ENCODE data around the gene LEF1.

LEF1 gene

GRCh38 chr4:108191269-108191914, 22.7 kb upstream of the LEF1 start:
- TF ChIP-seq TCF4 (CRISPR knock-in tag; IDR thresholded peaks at IDR 0.05; ENCODE audit: borderline replicate concordance) (no peak), ESRRG (CRISPR knock-in tag; IDR thresholded peaks at IDR 0.05) (no peak), POU6F1 (CRISPR knock-in tag; IDR thresholded peaks at IDR 0.05; ENCODE audit: borderline replicate concordance, low read depth) (no peak), CREB5 (CRISPR knock-in tag; IDR thresholded peaks at IDR 0.05; ENCODE audit: low read depth) (no peak), GLIS3 (CRISPR knock-in tag; IDR thresholded peaks at IDR 0.05) (no peak), ZFP3 (CRISPR knock-in tag; IDR thresholded peaks at IDR 0.05) (no peak), ZC3H10 (CRISPR knock-in tag; IDR thresholded peaks at IDR 0.05) (no peak), ZNF565 (CRISPR knock-in tag; conservative IDR thresholded peaks at IDR 0.05; ENCODE audit: low read depth) (no peak), ARNTL (CRISPR knock-in tag; IDR thresholded peaks at IDR 0.05; ENCODE audit: borderline replicate concordance, low read depth) (no peak), ZNF70 (CRISPR knock-in tag; IDR thresholded peaks at IDR 0.05) (no peak), ISL1 (CRISPR knock-in tag; IDR thresholded peaks at IDR 0.05) (no peak)
- TF ChIP-seq, protein P1, sequence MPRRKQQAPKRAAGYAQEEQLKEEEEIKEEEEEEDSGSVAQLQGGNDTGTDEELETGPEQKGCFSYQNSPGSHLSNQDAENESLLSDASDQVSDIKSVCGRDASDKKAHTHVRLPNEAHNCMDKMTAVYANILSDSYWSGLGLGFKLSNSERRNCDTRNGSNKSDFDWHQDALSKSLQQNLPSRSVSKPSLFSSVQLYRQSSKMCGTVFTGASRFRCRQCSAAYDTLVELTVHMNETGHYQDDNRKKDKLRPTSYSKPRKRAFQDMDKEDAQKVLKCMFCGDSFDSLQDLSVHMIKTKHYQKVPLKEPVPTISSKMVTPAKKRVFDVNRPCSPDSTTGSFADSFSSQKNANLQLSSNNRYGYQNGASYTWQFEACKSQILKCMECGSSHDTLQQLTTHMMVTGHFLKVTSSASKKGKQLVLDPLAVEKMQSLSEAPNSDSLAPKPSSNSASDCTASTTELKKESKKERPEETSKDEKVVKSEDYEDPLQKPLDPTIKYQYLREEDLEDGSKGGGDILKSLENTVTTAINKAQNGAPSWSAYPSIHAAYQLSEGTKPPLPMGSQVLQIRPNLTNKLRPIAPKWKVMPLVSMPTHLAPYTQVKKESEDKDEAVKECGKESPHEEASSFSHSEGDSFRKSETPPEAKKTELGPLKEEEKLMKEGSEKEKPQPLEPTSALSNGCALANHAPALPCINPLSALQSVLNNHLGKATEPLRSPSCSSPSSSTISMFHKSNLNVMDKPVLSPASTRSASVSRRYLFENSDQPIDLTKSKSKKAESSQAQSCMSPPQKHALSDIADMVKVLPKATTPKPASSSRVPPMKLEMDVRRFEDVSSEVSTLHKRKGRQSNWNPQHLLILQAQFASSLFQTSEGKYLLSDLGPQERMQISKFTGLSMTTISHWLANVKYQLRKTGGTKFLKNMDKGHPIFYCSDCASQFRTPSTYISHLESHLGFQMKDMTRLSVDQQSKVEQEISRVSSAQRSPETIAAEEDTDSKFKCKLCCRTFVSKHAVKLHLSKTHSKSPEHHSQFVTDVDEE (CRISPR knock-in tag; IDR thresholded peaks at IDR 0.05), result no peak
- TF ChIP-seq, protein P2, sequence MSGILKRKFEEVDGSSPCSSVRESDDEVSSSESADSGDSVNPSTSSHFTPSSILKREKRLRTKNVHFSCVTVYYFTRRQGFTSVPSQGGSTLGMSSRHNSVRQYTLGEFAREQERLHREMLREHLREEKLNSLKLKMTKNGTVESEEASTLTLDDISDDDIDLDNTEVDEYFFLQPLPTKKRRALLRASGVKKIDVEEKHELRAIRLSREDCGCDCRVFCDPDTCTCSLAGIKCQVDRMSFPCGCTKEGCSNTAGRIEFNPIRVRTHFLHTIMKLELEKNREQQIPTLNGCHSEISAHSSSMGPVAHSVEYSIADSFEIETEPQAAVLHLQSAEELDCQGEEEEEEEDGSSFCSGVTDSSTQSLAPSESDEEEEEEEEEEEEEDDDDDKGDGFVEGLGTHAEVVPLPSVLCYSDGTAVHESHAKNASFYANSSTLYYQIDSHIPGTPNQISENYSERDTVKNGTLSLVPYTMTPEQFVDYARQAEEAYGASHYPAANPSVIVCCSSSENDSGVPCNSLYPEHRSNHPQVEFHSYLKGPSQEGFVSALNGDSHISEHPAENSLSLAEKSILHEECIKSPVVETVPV (CRISPR knock-in tag; IDR thresholded peaks at IDR 0.05), result no peak
- ATAC-seq, result no peak

DNA sequence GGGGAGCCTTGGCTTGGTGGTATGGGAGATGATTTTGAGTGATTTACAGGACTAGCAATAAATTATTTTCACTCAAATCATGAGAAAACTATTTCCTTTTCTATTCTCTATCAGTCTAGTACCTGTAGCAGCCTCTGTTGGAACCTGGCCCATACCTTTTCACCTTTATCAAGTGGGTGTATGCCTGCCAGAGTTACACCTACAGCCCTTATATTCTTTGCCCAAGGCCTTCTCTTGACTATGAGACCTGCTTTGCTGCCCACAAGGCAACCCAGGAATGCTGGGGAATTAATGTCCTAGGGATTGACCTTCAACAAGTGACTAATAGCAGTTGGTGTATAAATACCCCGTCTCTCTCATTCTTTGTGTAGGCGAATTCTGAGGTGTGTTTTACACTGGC, 20.0 kb upstream of the LEF1 start:
- ATAC-seq, result no peak
- TF ChIP-seq, protein P3, sequence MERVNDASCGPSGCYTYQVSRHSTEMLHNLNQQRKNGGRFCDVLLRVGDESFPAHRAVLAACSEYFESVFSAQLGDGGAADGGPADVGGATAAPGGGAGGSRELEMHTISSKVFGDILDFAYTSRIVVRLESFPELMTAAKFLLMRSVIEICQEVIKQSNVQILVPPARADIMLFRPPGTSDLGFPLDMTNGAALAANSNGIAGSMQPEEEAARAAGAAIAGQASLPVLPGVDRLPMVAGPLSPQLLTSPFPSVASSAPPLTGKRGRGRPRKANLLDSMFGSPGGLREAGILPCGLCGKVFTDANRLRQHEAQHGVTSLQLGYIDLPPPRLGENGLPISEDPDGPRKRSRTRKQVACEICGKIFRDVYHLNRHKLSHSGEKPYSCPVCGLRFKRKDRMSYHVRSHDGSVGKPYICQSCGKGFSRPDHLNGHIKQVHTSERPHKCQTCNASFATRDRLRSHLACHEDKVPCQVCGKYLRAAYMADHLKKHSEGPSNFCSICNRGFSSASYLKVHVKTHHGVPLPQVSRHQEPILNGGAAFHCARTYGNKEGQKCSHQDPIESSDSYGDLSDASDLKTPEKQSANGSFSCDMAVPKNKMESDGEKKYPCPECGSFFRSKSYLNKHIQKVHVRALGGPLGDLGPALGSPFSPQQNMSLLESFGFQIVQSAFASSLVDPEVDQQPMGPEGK (CRISPR knock-in tag; IDR thresholded peaks at IDR 0.05; ENCODE audit: borderline replicate concordance), result no peak
- TF ChIP-seq ZNF8 (CRISPR knock-in tag; IDR thresholded peaks at IDR 0.05) (no peak), OSR1 (CRISPR knock-in tag; IDR thresholded peaks at IDR 0.05) (no peak), POU6F1 (CRISPR knock-in tag; IDR thresholded peaks at IDR 0.05; ENCODE audit: borderline replicate concordance, low read depth) (no peak), TOX (CRISPR knock-in tag; IDR thresholded peaks at IDR 0.05; ENCODE audit: borderline replicate concordance) (no peak), ZFP3 (CRISPR knock-in tag; IDR thresholded peaks at IDR 0.05) (no peak), GLIS3 (CRISPR knock-in tag; IDR thresholded peaks at IDR 0.05) (no peak), ZNF70 (CRISPR knock-in tag; IDR thresholded peaks at IDR 0.05) (no peak), CREB5 (CRISPR knock-in tag; IDR thresholded peaks at IDR 0.05; ENCODE audit: low read depth) (no peak)

Data from SK-N-SH treated with all-trans-retinoic acid at 6 μM for 48 hours (cell line).